Activated gamma-delta T cell (primary cell): ENCODE data around the gene WNT8A.
"Not testable (repeated sequence)": the region's sequence is repeated elsewhere in the genome, so short reads cannot be mapped to it uniquely, and the experiment has no call there.

Experiments
- DNase-seq: peaks from one replicate; lab custom pipeline; 2025; lab: John Stamatoyannopoulos, UW
- total RNA-seq, 2 donors: gene quantifications; one replicate each; lab custom pipeline; 2026; lab: John Stamatoyannopoulos, UW

WNT8A gene, protein sequence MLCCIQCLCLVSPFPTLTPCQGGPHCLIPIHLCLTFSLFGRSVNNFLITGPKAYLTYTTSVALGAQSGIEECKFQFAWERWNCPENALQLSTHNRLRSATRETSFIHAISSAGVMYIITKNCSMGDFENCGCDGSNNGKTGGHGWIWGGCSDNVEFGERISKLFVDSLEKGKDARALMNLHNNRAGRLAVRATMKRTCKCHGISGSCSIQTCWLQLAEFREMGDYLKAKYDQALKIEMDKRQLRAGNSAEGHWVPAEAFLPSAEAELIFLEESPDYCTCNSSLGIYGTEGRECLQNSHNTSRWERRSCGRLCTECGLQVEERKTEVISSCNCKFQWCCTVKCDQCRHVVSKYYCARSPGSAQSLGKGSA
- total RNA-seq, result 0.10 to 0.13 reads per million in 2 donors

- DNase-seq, result no peak
Observed at GRCh38 chr5:138083702-138084101, at the start of gene WNT8A. TSS of gene WNT8A (plus strand) at chr5:138084033. CDS start at chr5:138084128, 95 bp downstream.

DNA sequence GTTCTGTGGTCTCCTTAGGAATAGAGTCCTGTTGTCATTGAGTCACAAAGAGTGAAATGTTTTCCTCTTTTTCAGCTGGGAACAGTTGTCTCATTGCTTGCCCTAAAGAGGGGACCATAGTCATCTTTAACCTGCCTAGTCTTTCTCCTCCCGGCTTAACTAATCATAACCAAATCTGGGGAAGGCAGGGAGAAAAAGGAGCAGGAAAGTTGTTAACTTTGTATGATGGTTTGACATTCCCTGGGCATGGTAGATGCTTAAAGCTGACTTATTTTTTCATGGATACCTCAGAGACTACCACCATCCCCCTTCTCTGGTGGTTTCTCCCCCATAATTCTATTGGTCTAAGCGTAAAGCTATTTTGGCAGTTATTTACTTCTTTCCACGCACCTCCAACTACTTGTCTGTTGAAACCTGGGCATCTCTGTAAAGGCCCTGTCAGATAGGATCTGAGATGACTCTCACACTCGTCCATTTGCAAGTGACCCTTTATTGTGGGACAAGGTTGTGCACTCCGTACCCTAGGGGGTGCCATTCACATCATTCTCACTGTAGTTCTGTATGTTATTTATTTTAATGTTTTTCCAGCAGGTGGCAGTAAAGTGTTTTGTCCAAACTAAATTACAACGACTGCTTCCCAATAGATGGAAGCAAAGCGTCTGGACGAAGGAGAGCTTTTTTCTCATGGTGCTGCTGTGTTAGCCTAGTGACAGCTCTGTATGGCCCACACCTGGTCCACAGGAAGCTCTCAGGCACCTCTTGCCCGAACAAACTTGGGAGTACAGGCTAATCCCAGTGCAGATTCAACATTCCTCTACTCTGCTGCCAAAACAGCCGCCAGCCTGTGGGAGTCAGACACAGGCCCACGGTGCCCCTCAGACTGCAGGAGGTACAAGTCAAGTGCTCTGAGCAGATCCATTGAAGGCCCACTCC, 48.0 kb upstream of the WNT8A start:
- no peak for DNase-seq

DNA sequence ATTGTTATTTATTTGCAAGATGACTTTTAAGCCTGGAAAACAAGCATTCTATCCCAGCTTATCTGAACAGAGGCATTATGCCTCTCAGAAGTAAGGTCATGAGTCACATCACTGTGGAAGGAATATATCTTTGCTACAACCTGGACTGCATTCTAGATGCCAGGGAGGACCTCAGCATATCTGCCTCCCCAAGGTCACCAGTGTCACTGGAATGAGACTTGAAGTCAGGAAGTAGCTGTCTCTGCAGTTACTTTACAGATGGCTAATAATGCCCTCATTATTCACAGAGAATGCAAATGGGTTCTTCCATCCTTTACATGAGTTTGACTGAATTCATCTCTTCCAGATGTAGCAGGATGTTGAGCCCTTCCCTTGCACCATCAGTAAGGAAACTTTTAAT, 46.6 kb upstream of the WNT8A start:
- DNase-seq, result no peak

- no peak for DNase-seq
Observed at GRCh38 chr5:138037907-138038633, 45.8 kb upstream of the WNT8A start.

DNA sequence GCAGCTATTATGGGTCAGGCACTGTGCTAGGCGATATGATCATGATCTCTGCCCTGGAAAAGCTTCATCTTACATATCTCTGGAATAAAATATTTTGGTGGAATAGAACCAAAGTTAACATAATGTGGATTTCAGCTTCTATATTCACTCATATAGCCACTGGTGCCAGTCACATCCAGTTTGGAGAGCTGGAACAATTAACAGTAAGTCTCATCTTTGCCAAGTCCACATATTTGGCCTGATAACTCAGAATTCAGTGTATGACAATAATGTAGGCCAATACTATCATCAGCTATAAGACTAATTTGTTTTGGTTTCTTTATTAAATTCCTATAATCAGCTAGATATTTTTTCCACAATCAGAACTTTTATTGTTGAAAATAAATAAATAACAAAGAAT, 45.0 kb upstream of the WNT8A start:
- no peak for DNase-seq

- not testable (repeated sequence) for DNase-seq
Observed at GRCh38 chr5:138045283-138045682, 38.5 kb upstream of the WNT8A start.

DNA sequence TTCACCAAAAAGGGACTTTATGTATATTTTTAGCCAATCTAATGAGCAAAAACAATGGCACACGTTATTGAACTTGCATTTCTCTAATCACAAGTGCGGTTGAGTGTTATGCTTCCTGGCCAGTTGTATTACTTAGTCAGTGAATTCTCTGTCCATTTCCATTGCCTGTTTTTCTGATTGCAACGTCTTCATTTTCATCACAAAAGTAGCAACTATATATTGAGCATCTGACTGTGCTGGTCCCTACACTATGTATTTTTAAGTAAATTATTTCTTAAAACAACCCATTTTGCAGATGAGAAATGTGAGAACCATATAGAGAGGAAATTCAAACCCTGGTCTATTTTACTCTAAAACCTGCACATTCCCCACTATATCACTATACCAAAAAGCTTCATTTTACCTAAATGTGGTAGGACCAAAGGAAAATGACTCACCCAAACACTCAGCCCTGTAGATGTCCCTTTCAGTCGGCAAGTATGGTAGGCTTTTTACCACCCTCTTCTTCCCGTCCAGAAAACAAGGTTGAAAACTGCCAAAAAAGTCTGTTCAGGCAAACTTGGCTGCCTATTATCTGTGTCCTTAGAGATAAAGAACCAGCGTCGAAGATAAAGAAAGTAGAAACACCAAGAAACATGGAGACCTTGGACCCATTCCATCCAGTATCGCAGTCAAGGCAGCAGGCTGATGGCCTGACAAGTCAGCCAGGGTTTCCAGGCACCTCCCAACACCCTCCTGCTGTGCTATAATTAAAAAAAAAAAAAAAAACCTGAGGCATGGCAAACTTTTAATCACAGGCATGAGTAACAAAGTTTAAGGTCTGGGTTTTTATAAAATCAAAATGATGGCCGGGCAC, 32.2 kb upstream of the WNT8A start:
- DNase-seq, result no peak

GRCh38 chr5:138052718-138053117, 31.1 kb upstream of the WNT8A start:
- not testable (repeated sequence) for DNase-seq

GRCh38 chr5:138053554-138053953, 30.3 kb upstream of the WNT8A start:
- DNase-seq, result no peak

GRCh38 chr5:138054206-138054605, 29.6 kb upstream of the WNT8A start:
- DNase-seq, result no peak

- DNase-seq, result no peak
Observed at GRCh38 chr5:138054847-138055558, 28.8 kb upstream of the WNT8A start.

DNA sequence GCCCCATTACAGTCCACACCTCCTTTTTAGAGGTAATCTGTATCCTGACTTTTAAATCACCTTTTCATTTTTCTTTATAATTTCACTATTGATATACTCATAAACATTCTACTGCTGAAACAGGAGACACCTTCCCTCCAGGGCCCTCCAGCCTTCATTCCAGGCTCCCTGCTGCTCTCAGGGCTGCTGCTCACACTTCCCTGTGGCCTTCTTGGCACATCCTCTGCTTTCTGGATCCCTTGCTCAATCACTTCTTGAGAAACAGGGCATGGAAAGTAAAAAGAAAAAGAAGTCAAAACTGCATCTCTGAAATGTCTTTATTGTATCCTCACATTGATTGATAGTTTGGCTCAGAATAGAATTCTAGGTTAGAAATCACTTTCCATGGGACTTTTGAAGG, 19.3 kb upstream of the WNT8A start:
- no peak for DNase-seq

DNA sequence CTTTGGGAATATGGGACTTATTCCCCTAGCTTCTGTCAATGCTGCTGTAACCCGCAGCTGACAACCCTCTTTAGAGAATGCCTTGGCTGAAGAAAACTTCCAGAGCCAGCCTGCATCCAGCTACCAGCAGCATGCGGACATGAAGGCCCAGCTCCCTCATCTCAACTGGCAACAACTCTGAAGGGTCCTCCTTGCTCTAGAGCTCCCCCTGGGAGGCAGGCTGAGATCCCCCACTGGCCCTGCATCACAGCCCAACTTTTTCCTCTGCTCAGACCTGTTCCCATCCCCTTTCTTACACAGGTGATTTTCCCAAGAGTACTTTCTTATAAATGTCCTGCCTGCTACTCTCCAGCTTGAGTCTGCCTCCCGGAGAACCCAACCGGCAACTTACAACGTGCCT, 18.7 kb upstream of the WNT8A start:
- no peak for DNase-seq

GRCh38 chr5:138067945-138068344, 15.9 kb upstream of the WNT8A start:
- DNase-seq, result no peak

- no peak for DNase-seq
Observed at GRCh38 chr5:138068742-138069600, 14.9 kb upstream of the WNT8A start.

DNA sequence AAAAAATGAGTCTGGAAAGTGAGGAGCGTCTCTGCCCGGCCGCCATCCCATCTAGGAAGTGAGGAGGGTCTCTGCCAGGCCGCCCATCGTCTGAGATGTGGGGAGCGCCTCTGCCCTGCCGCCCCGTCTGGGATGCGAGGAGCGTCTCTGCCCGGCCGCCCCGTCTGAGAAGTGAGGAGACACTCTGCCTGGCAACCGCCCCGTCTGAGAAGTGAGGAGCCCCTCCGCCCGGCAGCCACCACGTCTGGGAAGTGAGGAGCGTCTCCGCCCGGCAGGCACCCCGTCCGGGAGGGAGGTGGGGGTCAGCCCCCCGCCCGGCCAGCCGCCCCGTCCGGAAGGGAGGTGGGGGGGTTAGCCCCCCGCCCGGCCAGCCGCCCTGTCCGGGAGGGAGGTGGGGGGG, 13.8 kb upstream of the WNT8A start:
- not testable (repeated sequence) for DNase-seq

DNA sequence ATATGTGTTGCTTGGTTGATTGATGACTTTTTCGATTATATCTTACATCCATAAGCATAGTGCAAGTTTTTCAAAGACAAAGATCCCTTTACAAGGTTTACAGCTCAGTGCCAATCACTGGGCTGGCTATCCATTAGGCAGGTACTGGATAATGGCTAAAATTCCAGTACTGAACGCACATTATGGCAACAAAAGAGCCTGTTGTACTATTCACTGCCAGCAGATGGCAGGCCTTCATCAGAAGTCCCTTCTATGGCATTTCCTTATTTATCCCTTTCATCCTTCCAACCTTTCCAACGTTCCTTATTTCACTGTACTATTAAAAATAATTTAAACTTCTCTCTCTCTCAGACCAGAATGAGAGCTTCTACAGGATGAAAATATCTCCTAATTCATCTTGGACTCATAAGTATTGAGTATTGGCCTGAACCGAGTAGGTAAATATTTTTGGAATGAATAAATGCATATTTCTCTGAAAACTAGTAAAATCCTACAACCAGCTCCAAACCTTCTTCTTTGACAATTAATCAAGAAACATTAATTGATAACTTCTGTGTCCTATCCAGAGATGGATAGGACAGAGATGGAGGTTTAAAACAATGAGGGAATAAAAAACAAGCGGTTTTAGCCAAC, 6.7 kb upstream of the WNT8A start:
- no peak for DNase-seq

DNA sequence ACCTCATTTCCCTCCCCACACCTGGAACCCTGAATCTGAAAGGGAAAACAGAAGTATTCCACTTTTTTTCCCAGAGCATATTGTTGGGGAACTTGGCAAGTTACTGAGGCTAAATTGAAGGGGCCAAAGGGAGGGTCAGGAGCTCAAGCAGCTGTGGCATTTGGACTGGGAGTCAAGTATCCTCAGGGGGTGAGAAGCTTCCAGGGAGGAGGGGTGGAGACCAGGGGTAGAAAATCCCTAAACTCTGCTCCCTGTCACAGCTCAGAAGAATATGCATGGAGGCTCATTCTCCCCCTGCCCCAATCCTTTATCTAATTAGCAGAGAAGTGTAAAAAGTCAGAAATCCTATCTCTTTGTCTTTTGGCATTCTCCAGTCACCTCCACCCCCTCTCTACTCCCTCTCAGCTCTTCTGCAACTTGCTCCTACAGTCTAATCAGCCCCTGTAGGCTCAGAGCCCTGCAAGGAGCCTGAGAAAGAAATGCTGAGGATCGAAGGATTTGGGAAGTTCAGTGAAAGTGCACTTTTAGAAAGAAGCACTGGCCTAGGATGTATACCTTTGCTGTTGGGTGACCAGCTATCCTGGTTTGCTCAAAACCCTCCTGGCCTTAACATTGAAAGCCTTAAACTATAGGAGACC, 5.7 kb upstream of the WNT8A start:
- DNase-seq, result no peak

- DNase-seq, result no peak
Observed at GRCh38 chr5:138082033-138082432, 1.8 kb upstream of the WNT8A start.
